Measurements from ENCODE around the gene POLR2E.

DNA sequence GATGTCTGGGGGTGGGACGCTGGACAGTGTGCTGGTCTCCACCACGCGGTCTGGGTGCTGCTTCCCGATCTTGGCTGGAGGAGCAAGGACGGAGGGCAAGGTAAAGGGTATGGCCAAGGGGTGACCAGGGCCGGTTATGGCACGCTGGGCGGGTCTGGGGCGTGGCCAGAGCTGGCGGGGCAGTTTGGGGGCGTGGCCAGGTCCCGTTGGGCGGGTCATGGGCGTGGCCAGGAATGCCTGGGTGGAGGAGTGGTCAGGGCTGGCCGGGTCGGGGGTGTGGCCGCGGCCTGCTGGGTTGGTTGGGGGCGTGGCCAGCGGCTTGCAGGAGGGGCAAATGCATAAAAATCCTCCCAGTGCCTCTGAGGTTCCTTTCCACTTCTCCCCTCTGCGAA lies 27.8 kb upstream of the POLR2E start:
- TF ChIP-seq POLR2A (IDR thresholded peaks at IDR 0.05; ENCODE audit: low read length) (no peak), GATA1 (IDR thresholded peaks at IDR 0.05; ENCODE audit: low read depth, low read length) (no peak)
